Brain pericyte (primary cell): ENCODE data around the gene CCL2.

ENCODE experiments used
- DNase-seq: peaks from one replicate; pipeline ENCODE4 v3.0.0-alpha.2; 2012; ENCODE audit warnings: low read depth, low spot score

CCL2 gene

GRCh38 chr17:34241062-34241461 lies 14.0 kb upstream of the CCL2 start:
- no peak for DNase-seq

DNA sequence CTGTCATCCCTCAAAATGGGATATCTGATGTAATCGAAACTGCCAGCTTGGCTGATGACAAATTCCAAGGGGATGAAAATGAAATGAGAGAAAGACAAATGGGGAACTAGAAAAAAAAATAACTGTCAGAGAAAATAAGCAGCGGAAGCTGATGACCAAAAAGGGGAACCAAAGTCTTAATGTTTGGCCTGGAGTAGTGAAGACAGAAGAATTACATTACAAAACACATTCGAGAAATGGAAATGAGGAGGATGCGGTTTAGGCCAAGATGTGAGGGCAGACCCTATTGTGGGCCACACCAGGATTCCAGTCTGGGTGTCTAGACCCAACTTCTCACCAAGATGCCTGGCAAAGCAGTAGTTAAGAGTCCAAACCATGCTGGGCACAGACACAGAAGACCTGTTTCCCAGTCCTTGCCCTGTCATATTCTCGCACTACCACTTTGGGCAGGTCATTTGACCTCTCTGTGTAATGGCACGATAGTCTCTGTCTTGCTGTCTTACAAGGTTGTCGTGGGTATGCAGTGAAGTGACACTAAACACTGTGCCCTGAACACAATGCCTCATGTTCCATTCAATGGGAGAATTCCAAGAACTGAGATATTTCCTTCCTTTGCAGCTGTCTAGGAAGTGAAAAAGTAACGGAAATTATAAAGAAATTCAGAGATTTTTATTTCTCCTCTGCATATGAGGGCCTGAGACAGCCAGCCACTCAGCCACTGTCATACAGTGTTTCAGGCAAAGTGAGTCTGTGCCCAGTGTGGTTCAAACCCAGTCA lies 12.3 kb upstream of the CCL2 start:
- DNase-seq: no peak

GRCh38 chr17:34243364-34244320 lies 11.4 kb upstream of the CCL2 start:
- no peak for DNase-seq

DNA sequence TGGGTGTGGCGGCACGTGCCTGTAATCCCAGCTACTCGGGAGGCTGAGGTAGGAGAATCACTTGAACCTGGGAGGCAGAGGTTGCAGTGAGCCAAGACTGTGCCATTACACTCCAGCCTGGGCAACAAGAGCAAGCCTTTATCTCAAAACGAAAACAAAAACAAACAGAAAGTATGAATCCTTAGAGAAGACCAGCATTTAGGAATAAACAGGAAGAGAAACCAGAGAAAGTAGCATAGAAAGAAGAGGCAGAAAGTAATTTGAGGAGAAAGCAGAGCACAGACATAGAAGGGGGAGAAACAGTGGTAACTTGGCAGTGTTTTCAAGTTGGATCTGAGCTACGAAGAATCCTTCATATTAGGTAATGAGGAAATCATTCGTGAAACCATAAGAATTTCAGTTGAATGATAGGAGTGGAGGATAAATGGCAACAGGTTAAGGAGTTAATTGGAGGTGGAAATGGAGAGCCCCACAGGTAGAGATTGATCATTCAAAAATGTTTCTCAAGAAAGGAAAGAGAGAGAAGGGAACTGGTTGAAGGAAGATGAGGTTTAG lies 9.7 kb upstream of the CCL2 start:
- no peak for DNase-seq

- DNase-seq: no peak
These were observed 8.6 kb upstream of the CCL2 start for GRCh38 chr17:34246446-34246845.

- no peak for DNase-seq
These were observed 8.2 kb upstream of the CCL2 start for GRCh38 chr17:34246881-34247280.

DNA sequence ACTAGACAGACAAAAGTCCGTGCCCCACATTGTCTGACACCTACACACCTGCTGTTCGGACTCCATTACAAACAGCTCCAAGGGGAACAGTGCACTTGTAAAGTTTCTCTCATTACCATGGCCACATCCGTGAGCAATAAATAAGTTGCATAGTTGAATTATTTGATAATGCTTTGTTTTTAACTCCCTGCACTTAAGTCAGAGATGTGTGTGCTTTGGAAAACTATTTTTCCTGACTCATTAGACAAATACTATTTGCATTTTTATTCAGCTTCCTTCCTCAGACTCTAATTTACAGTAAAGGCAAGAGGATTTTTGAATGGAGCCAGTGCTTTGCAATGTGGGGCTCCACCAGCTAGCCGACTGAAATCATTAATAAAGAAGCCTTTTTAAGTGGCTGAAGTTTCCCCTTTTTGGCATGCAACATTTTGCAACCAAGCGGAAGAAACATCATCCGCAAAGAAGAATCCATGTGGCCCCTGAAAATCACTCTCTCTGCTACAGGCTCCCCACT lies 6.5 kb upstream of the CCL2 start:
- DNase-seq: no peak

DNA sequence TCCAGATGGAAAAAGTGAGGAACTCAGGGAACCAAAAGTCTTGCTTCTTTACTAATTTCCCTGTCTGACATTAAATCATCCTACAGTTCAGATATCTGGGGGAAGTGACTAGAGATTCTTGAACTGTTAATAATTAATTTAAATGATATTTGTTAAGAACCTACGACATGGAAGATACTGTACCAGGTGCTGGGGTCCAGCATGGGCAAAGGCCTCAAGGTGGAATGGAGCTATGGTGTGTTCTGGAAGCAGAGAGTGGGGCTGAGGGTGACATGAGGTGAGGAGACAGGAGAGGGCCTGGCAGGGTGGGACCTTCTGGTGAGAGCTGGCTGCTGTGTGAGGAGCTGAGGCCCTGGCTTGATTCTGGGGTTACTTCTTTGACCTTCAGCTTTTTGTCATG lies 6.0 kb upstream of the CCL2 start:
- DNase-seq: no peak

DNA sequence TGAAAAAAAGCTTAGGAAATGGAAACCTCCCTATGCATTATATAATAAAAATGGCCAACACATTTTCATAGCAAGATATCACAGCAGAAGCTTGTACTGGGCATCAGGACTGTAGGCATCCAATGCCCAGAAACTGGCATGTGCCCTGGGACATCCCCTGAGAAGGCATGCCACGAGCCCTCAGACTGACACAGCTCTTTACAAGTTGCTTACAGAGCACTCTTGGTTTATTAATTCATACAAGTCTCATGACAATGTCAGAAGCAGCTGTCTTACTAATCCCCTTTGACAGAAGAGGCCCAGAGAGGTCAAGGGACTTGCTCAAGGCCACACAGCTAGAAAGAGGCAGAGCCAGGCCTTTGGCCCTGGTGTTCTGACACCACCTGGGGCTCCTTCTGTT lies 5.6 kb upstream of the CCL2 start:
- no peak for DNase-seq

DNA sequence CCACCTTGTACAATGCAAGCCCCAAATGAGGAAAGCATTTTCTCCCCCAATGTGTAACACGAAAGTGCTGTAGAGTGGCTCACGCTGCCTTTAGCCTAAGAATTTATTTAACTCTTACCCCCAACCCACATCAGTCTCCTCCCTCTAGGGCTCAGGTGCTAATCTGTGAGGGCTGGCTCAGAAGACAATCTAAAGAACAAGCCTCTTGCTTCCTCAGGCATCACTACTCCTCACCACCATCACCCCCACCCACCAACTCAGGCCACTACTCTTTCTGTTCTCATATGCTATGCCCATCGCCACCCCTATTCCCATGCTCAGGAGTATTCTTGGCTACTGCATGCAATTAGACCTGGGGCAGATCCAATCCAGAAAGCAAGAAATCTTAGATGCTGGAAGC lies 3.9 kb upstream of the CCL2 start:
- no peak for DNase-seq

GRCh38 chr17:34252095-34252443 lies 3.0 kb upstream of the CCL2 start:
- no peak for DNase-seq

- DNase-seq: no peak
These were observed 2.5 kb upstream of the CCL2 start for GRCh38 chr17:34252444-34253138.

GRCh38 chr17:34253139-34253525 lies 2.0 kb upstream of the CCL2 start:
- no peak for DNase-seq

- DNase-seq: no peak
These were observed 939 bp upstream of the CCL2 start for GRCh38 chr17:34254146-34254545.

GRCh38 chr17:34255381-34255732 lies 272 bp downstream of the CCL2 start:
- no peak for DNase-seq

- no peak for DNase-seq
These were observed 756 bp downstream of the CCL2 start for GRCh38 chr17:34255841-34256240.

DNA sequence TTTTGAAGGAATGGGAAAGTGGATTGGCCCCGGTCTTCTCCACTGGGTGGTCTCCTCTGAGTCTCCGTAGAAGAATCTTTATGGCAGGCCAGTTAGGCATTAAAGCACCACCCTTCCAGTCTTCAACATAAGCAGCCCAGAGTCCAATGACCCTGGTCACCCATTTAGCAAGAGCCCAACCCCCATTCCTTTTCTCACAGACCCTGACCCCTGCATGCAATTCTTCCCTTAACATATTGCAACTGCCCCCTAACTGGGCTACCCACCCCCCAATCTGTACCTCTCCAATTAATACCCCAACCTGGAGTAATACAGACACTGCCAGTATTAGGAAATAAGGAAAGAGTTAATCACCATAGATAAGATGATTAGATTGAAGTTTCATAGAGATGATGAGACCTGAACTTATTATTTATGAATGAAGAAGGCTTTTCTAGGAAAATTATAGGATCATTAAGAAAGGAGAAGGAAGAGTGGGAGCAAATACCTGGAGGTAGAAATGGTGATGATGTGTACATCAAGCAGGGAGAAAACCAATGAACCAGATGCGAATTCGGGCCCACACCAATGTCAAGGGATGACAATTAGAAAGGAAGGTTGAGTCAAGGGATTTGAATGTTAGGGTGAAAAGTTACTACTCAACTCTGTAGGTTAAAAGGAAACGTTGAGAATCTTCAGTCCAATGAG lies 2.4 kb downstream of the CCL2 start:
- DNase-seq: no peak

- no peak for DNase-seq
These were observed 2.9 kb downstream of the CCL2 start for GRCh38 chr17:34257986-34258326.

DNA sequence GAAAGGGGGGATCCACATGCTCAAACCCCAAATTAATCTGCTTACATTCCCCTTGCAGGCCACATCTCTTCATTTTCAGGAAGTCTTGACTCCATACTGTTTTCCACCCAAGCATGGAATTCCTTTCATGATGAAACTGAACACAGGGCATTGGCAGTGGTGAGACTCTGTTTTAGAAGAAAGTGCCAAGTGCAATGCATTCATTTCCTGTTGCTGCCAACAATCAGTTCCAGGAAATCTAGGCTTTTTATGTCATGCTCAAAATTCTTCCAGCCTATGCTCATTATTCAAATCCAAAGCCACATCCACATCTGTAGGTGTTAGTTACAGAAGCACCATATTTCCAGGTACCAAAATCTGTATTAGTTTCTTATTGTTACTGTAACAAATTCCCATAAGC lies 4.1 kb downstream of the CCL2 start:
- no peak for DNase-seq

- DNase-seq: no peak
These were observed 5.8 kb downstream of the CCL2 start for GRCh38 chr17:34260861-34261260.

DNA sequence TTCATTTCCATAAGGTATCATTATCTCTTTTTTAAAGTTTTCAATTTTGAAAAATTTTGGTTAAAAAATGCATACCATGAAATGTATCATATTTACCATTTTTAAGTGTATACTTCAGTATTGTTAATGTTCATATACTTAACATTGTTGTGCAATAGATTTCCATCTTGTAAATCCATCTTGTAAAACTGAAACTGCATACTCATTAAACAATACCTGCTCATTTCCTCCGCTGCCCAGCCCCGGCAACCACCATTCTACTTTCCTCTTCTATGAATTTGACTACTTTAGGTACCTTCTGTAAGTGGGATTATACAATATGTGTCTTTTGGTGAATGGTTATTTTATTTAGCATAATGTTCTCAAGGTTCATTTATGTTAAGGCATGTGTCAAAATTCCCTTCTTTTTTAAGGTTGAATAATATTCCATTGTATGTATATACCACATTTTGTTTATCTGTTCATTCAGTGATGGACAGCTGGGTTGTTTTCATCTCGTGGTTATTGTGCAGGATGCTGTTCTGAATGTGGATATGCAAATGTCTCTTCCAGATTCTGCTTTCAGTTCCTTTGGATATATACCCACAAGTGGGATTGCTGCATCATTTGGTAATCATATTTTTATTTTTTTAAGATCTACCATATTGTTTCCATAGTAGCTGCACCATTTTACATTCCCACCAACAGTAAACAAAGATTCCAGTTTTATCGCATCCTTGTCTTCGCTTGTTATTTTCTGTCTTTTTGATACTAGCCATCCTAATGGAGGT lies 6.7 kb downstream of the CCL2 start:
- DNase-seq: no peak
